H1 (cell line): ENCODE results near the gene PAK1IP1. TPM values are rescaled to one million over a fixed set of nuclear protein-coding genes. Genes with fewer than 3 reads are reported as not detected.

Source experiments
- CBX5 ChIP-seq: fragments of 300-800, 300-1000 bp; sonication (generic); IDR thresholded peaks from 2 replicates; pipeline ENCODE4 v1.7.1; 2016; ENCODE audit warnings: antibody characterized with exemption, low read length, low read depth
- CBX8 ChIP-seq: fragments of 300-800, 300-1000 bp; sonication (generic); IDR thresholded peaks from 2 replicates; pipeline ENCODE4 v1.7.1; 2016; ENCODE audit warnings: low read depth, low read length, borderline replicate concordance
- CREB1 ChIP-seq: IDR thresholded peaks from 2 replicates; pipeline ENCODE4 v1.6.1; 2012; ENCODE audit warnings: inconsistent platforms
- EP300 ChIP-seq, 2 experiments: IDR thresholded peaks; 1 replicate in 1 of 2; 2 replicates in 1 of 2; pipeline ENCODE4 v1.6.1; 2011 to 2012; ENCODE audit warnings: low read depth in 2 of 2, low read length in 2 of 2, mild to moderate bottlenecking in 2 of 2, borderline replicate concordance in 1 of 2, inconsistent platforms in 1 of 2, moderate library complexity in 1 of 2
- GABPA ChIP-seq: IDR thresholded peaks from 2 replicates; pipeline ENCODE4 v1.6.1; 2011; ENCODE audit warnings: mild to moderate bottlenecking, low read length, moderate library complexity, borderline replicate concordance; ENCODE audit not compliant: insufficient read depth
- KDM4A ChIP-seq: IDR thresholded peaks from one replicate; pipeline ENCODE4 v1.7.1; 2012; ENCODE audit warnings: low read depth, mild to moderate bottlenecking, moderate library complexity, low read length, inconsistent platforms; ENCODE audit not compliant: severe bottlenecking
- MAFK ChIP-seq: IDR thresholded peaks from 2 replicates; pipeline ENCODE4 v1.6.1; 2012; ENCODE audit warnings: low read depth, mild to moderate bottlenecking, improper control_type of control experiment, low read length
- NANOG ChIP-seq: IDR thresholded peaks from 2 replicates; pipeline ENCODE4 v1.6.1; 2011; ENCODE audit warnings: low read length, low read depth, mild to moderate bottlenecking, inconsistent platforms; ENCODE audit not compliant: insufficient read depth, poor library complexity, severe bottlenecking
- RFX5 ChIP-seq: IDR thresholded peaks from 2 replicates; pipeline ENCODE4 v1.6.1; 2011; ENCODE audit warnings: low read depth, low read length, improper control_type of control experiment, borderline replicate concordance
- SRF ChIP-seq: IDR thresholded peaks from 2 replicates; pipeline ENCODE4 v1.6.1; 2011; ENCODE audit warnings: mild to moderate bottlenecking, low read depth, low read length, moderate library complexity
- TBP ChIP-seq: IDR thresholded peaks from 2 replicates; pipeline ENCODE4 v1.6.1; 2011; ENCODE audit warnings: low read depth, low read length, improper control_type of control experiment
- polyA plus RNA-seq, 7 experiments: library from polyadenylated mRNA; depleted of rRNA in 3 of 7; stranded (reverse) in 5 of 7; unstranded in 2 of 7; fragments of >200 nt in 5 of 7; fragments of 200-250 nt in 2 of 7; gene quantifications; 1 replicate in 5 of 7; 2 replicates in 1 of 7; 4 replicates in 1 of 7; pipeline versions ENCODE4 v1.2.1 to v1.2.3, GENCODE V29; 2011 to 2013; ENCODE audit warnings: missing spikeins in 2 of 7, mixed read lengths in 2 of 7
- total RNA-seq: library from RNA; stranded (reverse); fragmentation: NEBNext Ultra II Directional; extraction: Animal tissue kit (Norgen Biotek cat#: 25700); gene quantifications from 2 replicates; pipeline ENCODE4 v1.2.1, GENCODE V29; 2021
- TF ChIP-seq, protein P1 (sequence below): fragments of 300-600 bp; sonication (generic); IDR thresholded peaks from 2 replicates; pipeline ENCODE4 v1.7.1; 2012; ENCODE audit warnings: low read length, moderate library complexity, mild to moderate bottlenecking, inconsistent platforms; ENCODE audit not compliant: insufficient replicate concordance

PAK1IP1 gene
- total and polyA plus RNA-seq, 2 of the 8 experiments (the other 6 are each of a cell fraction or from before 2014, with no cell fraction given) = 19.7 to 43.6 TPM

DNA sequence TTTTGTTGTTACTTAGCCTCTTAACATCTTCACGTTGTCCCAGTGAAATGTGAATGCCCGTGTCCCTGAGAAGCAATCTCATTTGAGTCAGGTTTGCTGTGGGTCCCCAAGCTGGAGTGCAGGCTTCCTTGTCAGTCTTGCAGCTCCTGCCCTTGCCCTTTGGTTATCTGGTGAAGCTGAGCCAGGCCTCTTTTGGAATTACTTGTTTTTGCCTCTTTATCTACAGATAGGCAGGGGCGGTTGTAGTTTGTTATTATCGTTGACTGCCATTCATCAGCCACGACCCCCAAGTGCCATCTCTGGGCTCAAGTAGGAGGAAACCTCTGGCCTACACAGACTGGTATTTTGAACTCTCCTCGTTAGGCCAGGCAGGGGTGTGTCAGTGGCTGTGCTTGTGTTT lies 30.3 kb downstream of the PAK1IP1 start (continued):
- TF ChIP-seq, protein P1, sequence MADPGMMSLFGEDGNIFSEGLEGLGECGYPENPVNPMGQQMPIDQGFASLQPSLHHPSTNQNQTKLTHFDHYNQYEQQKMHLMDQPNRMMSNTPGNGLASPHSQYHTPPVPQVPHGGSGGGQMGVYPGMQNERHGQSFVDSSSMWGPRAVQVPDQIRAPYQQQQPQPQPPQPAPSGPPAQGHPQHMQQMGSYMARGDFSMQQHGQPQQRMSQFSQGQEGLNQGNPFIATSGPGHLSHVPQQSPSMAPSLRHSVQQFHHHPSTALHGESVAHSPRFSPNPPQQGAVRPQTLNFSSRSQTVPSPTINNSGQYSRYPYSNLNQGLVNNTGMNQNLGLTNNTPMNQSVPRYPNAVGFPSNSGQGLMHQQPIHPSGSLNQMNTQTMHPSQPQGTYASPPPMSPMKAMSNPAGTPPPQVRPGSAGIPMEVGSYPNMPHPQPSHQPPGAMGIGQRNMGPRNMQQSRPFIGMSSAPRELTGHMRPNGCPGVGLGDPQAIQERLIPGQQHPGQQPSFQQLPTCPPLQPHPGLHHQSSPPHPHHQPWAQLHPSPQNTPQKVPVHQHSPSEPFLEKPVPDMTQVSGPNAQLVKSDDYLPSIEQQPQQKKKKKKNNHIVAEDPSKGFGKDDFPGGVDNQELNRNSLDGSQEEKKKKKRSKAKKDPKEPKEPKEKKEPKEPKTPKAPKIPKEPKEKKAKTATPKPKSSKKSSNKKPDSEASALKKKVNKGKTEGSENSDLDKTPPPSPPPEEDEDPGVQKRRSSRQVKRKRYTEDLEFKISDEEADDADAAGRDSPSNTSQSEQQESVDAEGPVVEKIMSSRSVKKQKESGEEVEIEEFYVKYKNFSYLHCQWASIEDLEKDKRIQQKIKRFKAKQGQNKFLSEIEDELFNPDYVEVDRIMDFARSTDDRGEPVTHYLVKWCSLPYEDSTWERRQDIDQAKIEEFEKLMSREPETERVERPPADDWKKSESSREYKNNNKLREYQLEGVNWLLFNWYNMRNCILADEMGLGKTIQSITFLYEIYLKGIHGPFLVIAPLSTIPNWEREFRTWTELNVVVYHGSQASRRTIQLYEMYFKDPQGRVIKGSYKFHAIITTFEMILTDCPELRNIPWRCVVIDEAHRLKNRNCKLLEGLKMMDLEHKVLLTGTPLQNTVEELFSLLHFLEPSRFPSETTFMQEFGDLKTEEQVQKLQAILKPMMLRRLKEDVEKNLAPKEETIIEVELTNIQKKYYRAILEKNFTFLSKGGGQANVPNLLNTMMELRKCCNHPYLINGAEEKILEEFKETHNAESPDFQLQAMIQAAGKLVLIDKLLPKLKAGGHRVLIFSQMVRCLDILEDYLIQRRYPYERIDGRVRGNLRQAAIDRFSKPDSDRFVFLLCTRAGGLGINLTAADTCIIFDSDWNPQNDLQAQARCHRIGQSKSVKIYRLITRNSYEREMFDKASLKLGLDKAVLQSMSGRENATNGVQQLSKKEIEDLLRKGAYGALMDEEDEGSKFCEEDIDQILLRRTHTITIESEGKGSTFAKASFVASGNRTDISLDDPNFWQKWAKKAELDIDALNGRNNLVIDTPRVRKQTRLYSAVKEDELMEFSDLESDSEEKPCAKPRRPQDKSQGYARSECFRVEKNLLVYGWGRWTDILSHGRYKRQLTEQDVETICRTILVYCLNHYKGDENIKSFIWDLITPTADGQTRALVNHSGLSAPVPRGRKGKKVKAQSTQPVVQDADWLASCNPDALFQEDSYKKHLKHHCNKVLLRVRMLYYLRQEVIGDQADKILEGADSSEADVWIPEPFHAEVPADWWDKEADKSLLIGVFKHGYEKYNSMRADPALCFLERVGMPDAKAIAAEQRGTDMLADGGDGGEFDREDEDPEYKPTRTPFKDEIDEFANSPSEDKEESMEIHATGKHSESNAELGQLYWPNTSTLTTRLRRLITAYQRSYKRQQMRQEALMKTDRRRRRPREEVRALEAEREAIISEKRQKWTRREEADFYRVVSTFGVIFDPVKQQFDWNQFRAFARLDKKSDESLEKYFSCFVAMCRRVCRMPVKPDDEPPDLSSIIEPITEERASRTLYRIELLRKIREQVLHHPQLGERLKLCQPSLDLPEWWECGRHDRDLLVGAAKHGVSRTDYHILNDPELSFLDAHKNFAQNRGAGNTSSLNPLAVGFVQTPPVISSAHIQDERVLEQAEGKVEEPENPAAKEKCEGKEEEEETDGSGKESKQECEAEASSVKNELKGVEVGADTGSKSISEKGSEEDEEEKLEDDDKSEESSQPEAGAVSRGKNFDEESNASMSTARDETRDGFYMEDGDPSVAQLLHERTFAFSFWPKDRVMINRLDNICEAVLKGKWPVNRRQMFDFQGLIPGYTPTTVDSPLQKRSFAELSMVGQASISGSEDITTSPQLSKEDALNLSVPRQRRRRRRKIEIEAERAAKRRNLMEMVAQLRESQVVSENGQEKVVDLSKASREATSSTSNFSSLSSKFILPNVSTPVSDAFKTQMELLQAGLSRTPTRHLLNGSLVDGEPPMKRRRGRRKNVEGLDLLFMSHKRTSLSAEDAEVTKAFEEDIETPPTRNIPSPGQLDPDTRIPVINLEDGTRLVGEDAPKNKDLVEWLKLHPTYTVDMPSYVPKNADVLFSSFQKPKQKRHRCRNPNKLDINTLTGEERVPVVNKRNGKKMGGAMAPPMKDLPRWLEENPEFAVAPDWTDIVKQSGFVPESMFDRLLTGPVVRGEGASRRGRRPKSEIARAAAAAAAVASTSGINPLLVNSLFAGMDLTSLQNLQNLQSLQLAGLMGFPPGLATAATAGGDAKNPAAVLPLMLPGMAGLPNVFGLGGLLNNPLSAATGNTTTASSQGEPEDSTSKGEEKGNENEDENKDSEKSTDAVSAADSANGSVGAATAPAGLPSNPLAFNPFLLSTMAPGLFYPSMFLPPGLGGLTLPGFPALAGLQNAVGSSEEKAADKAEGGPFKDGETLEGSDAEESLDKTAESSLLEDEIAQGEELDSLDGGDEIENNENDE = no peak
- TF ChIP-seq KDM4A (no peak), NANOG (no peak), SRF (no peak), TBP (no peak), RFX5 (no peak), CREB1 (no peak), MAFK (no peak), CBX8 (no peak), CBX5 (no peak), EP300 (IDR thresholded peaks at IDR 0.05; ENCODE audit: borderline replicate concordance in 1 of 2, low read depth in 2 of 2, low read length in 2 of 2) (no peak), GABPA (no peak)
